HS-27A (cell line): ENCODE results near the gene LYPLA2.

Experiments
- DNase-seq: peaks from one replicate; pipeline ENCODE4 v3.0.0-alpha.2; 2012; ENCODE audit warnings: low read depth, missing footprints

LYPLA2 gene

DNA sequence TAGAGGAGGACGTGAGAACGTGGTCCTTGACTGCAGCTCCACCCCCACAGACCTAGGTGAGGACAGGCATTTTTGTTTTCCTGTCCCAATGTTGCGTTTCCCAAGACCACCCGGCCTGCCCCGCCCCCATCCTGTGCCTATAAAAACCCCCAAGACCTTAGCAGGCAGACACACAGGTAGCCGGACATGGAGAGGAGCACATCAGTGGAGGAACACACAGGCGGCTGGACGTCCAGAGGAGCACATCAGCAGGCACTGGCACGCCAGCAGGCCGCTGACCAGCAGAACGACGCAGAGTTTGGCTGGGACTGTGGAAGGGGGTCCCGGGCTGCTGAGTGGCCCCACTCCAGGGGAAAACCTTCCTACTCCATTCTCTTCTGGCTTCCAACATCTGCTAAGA is 47.0 kb downstream of the LYPLA2 start:
- DNase-seq = no peak

DNA sequence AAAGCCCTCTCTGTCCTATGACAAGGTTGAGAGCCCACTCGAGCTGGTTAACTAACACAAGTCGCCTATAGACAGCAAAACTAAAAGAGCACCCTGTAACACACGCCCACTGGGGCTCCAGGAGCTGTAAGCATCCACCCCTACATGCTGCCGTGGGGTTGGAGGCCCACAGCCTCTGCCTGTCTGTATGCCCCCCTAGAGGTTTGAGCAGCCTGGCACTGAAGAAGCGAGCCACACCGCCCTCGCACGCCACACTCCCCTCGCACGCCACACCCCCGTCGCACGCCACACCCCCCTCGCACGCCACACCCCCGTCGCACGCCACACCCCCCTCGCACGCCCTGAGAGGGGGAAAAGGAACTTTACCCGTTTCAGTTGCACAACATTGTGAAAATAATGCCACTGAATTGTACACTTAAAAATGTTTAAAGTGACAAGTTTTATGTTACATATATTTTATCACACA is 47.5 kb downstream of the LYPLA2 start:
- no peak for DNase-seq

DNA sequence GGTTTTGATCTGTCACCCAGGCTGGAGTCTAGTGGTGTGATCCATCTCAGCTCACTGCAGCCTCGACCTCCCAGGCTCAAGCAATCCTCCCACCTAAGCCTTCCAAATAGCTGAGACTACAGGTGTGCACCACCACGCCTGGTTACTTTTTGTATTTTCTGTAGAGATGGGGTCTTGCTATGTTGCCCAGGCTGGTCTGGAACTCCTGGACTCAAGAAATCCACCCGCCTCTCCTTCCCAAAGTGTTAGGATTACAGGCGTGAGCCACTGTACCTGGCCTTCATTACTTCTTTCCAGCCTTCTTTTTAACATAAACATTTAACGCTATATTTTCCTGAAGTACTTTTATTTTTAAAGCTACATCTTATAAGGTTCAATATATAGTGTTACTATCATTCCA is 52.7 kb downstream of the LYPLA2 start:
- DNase-seq = no peak
